ENCODE measurements around the gene NINJ1. TPM values are rescaled to one million over a fixed set of nuclear protein-coding genes. Genes with fewer than 3 reads are reported as not detected.

The NINJ1 gene
- total RNA-seq, 1 experiment from 2014 or later: 19.9 TPM

- peak; percentile 73 for DNase-seq (ENCODE audit: low read depth)
These were observed 1.6 kb downstream of the NINJ1 start for GRCh38 chr9:93132287-93132927.

GRCh38 chr9:93131599-93132286 is 2.3 kb downstream of the NINJ1 start:
- DNase-seq (ENCODE audit: low read depth): no peak

- no peak for DNase-seq (ENCODE audit: low read depth)
These were observed 3.1 kb downstream of the NINJ1 start for GRCh38 chr9:93130861-93131481.

GRCh38 chr9:93129691-93130500 is 4.2 kb downstream of the NINJ1 start:
- no peak for DNase-seq (ENCODE audit: low read depth)

GRCh38 chr9:93129286-93129685 is 4.8 kb downstream of the NINJ1 start:
- no peak for DNase-seq (ENCODE audit: low read depth)

GRCh38 chr9:93128715-93129224 is 5.3 kb downstream of the NINJ1 start:
- no peak for DNase-seq (ENCODE audit: low read depth)

- DNase-seq (ENCODE audit: low read depth): peak; percentile 4
These were observed 5.9 kb downstream of the NINJ1 start for GRCh38 chr9:93128011-93128714.

- peak; percentile 11 for DNase-seq (ENCODE audit: low read depth)
These were observed 6.6 kb downstream of the NINJ1 start for GRCh38 chr9:93127395-93127911.

- DNase-seq (ENCODE audit: low read depth): peak; percentile 29
These were observed 7.2 kb downstream of the NINJ1 start for GRCh38 chr9:93126825-93127368.

GRCh38 chr9:93126151-93126781 is 7.8 kb downstream of the NINJ1 start:
- DNase-seq (ENCODE audit: low read depth): no peak

- peak; percentile 1 for DNase-seq (ENCODE audit: low read depth)
These were observed 8.6 kb downstream of the NINJ1 start for GRCh38 chr9:93125331-93125894.

- peak; percentile 4 for DNase-seq (ENCODE audit: low read depth)
These were observed 9.3 kb downstream of the NINJ1 start for GRCh38 chr9:93124793-93125192.

- peak; percentile 2 for DNase-seq (ENCODE audit: low read depth)
These were observed 10.3 kb downstream of the NINJ1 start for GRCh38 chr9:93123561-93124283.

- DNase-seq (ENCODE audit: low read depth): peak; percentile 4
These were observed 11.3 kb downstream of the NINJ1 start for GRCh38 chr9:93122721-93123221.

GRCh38 chr9:93121316-93122241 is 12.5 kb downstream of the NINJ1 start:
- DNase-seq (ENCODE audit: low read depth): peak; percentile 2

- peak; percentile 1 for DNase-seq (ENCODE audit: low read depth)
These were observed 13.2 kb downstream of the NINJ1 start for GRCh38 chr9:93120846-93121315.

GRCh38 chr9:93119953-93120845 is 13.9 kb downstream of the NINJ1 start:
- DNase-seq (ENCODE audit: low read depth): peak; percentile 99

All from Daoy (cell line).